ENCODE data around the gene STYXL1.
A peak's percentile ranks its signal among the peaks of the same experiment; 100 is the strongest.

- TF ChIP-seq TAF1 (IDR thresholded peaks at IDR 0.05; ENCODE audit: borderline replicate concordance, insufficient read depth, low read length) (peak; percentile 15; the same call in 1 of the 2 replicates), SIN3A (IDR thresholded peaks at IDR 0.05; ENCODE audit: borderline replicate concordance, insufficient read depth, low read length) (no peak), REST (IDR thresholded peaks at IDR 0.05; ENCODE audit: insufficient read depth in 1 of 2, low read depth in 2 of 2, low read length in 2 of 2) (no peak)
These were observed 828 bp upstream of the STYXL1 start for GRCh38 chr7:76048668-76048988.
